HCT116 (cell line): Measurements from ENCODE around the gene TELO2. TPM values are rescaled to one million over a fixed set of nuclear protein-coding genes. Genes with fewer than 3 reads are reported as not detected.

Experiments used
- ATAC-seq: fragments of 200-7000 bp; cut with Tn5 transposase; 2 replicates; pipeline ENCODE4 v1.9.1; 2020; ENCODE audit warnings: mild to moderate bottlenecking, moderate library complexity
- BruUV-seq: library from RNA; stranded (reverse); fragments of 400-500 nt; replicated peaks from 2 replicates; lab custom pipeline; 2021; lab: Mats Ljungman, UMichigan
- CTCF ChIA-PET: fragments of 300-600 bp; sonication (Branson Sonifier 250); formaldehyde crosslinking; loops from one replicate; lab custom pipeline; 2021; ENCODE audit warnings: antibody characterized with exemption; lab: Charles Lee
- POLR2A ChIA-PET: fragments of 300-600, 350-600 bp; sonication (Branson Sonifier 250); formaldehyde crosslinking; loops from one replicate; lab custom pipeline; 2021; ENCODE audit warnings: antibody characterized with exemption; lab: Charles Lee
- RAD21 ChIA-PET, 2 experiments: fragments of 300-600 bp; sonication (Branson Sonifier 250); formaldehyde crosslinking; loops; one replicate each; lab custom pipeline; 2023; ENCODE audit warnings: low total read pairs in 2 of 2; ENCODE audit not compliant: uncharacterized antibody in 2 of 2, unreplicated experiment in 2 of 2, low non-redundant PET in 1 of 2; lab: Charles Lee
- DNase-seq: peaks from one replicate; pipeline ENCODE4 v3.0.0-alpha.2; 2010; ENCODE audit warnings: low read depth, low spot score
- H2AFZ ChIP-seq: fragments of 200-600 bp; shearing (Covaris generic), sonication (generic); 2 replicates; pipeline ENCODE4 v1.6.1; 2017; ENCODE audit warnings: low read depth, mixed run types, mixed read lengths, antibody characterized with exemption, low read length; ENCODE audit not compliant: poor library complexity, severe bottlenecking
- H3K27ac ChIP-seq: 2 replicates; pipeline ENCODE4 v1.5.1; 2012; ENCODE audit warnings: low read depth, low read length
- H3K27me3 ChIP-seq: fragments of 200-600 bp; sonication (generic); 2 replicates; pipeline ENCODE4 v1.6.1; 2016; ENCODE audit warnings: mixed run types, low read length, mixed read lengths; ENCODE audit not compliant: insufficient read depth
- H3K36me3 ChIP-seq, 2 experiments: fragments of 200-500 bp in 1 of 2; fragments of 200-600 bp in 1 of 2; sonication (Bioruptor generic) in 1 of 2; sonication (generic) in 1 of 2; 2 replicates each; pipeline versions ENCODE4 v1.5.1 to v1.6.1; 2014 to 2016; ENCODE audit warnings: low read length in 2 of 2, inconsistent platforms in 1 of 2, mixed read lengths in 1 of 2, mixed run types in 1 of 2; ENCODE audit not compliant: insufficient read depth in 2 of 2, control insufficient read depth in 1 of 2
- H3K4me1 ChIP-seq, 2 experiments: fragments of 200-600 bp in 1 of 2; sonication (generic) in 1 of 2; 2 replicates each; pipeline versions ENCODE4 v1.5.1 to v1.6.1; 2012 to 2017; ENCODE audit warnings: low read length in 2 of 2, inconsistent platforms in 1 of 2, mild to moderate bottlenecking in 1 of 2, mixed read lengths in 1 of 2, mixed run types in 1 of 2, moderate library complexity in 1 of 2; ENCODE audit not compliant: insufficient read depth in 2 of 2, control insufficient read depth in 1 of 2
- H3K4me2 ChIP-seq: fragments of 200-600 bp; sonication (generic); 2 replicates; pipeline ENCODE4 v1.6.1; 2017; ENCODE audit warnings: mixed run types, low read length, mixed read lengths
- H3K4me3 ChIP-seq, 2 experiments: fragments of 200-600 bp in 1 of 2; sonication (generic) in 1 of 2; replicated peaks in 1 of 2; 2 replicates each; pipeline ENCODE4 v1.5.1; 2011 to 2016; ENCODE audit warnings: low read length in 2 of 2, control low read depth in 1 of 2, low read depth in 1 of 2, mild to moderate bottlenecking in 1 of 2, mixed read lengths in 1 of 2, mixed run types in 1 of 2
- H3K79me2 ChIP-seq: fragments of 200-600 bp; sonication (generic); 2 replicates; pipeline ENCODE4 v1.6.1; 2017; ENCODE audit warnings: mild to moderate bottlenecking, mixed run types, low read length, moderate library complexity, mixed read lengths; ENCODE audit not compliant: insufficient read depth
- H3K9ac ChIP-seq: fragments of 200-600 bp; sonication (generic); 2 replicates; pipeline ENCODE4 v1.6.1; 2016; ENCODE audit warnings: low read length, mixed read lengths
- H3K9me2 ChIP-seq: fragments of 200-600 bp; sonication (generic), shearing (Covaris generic); 2 replicates; pipeline ENCODE4 v1.6.1; 2017; ENCODE audit warnings: mixed run types, mild to moderate bottlenecking, moderate library complexity; ENCODE audit not compliant: insufficient read depth
- H3K9me3 ChIP-seq, 2 experiments: fragments of 200-500 bp in 1 of 2; fragments of 200-600 bp in 1 of 2; sonication (Bioruptor generic) in 1 of 2; sonication (generic) in 1 of 2; 2 replicates each; pipeline ENCODE4 v1.6.1; 2014 to 2017; ENCODE audit warnings: low read length in 2 of 2, mixed read lengths in 2 of 2, inconsistent platforms in 1 of 2, low read depth in 1 of 2, mild to moderate bottlenecking in 1 of 2, mixed run types in 1 of 2, moderate library complexity in 1 of 2; ENCODE audit not compliant: control insufficient read depth in 1 of 2, insufficient read depth in 1 of 2
- H4K20me1 ChIP-seq: fragments of 200-600 bp; sonication (generic), shearing (Covaris generic); 2 replicates; pipeline ENCODE4 v1.6.1; 2017; ENCODE audit warnings: mixed run types, mild to moderate bottlenecking, moderate library complexity; ENCODE audit not compliant: insufficient read depth
- ATF3 ChIP-seq: IDR thresholded peaks from 2 replicates; pipeline ENCODE4 v1.6.1; 2012
- CBX3 ChIP-seq: IDR thresholded peaks from 2 replicates; pipeline ENCODE4 v1.6.1; 2012; ENCODE audit warnings: low read depth
- CEBPB ChIP-seq: IDR thresholded peaks from 2 replicates; pipeline ENCODE4 v1.6.1; 2012; ENCODE audit warnings: low read depth
- EGR1 ChIP-seq: IDR thresholded peaks from 2 replicates; pipeline ENCODE4 v1.6.1; 2012; ENCODE audit warnings: low read depth
- EZH2phosphoT487 ChIP-seq: fragments of 200-600 bp; IDR thresholded peaks from 2 replicates; pipeline ENCODE4 v1.6.1; 2018; ENCODE audit warnings: antibody characterized with exemption, borderline replicate concordance
- FOSL1 ChIP-seq: IDR thresholded peaks from 2 replicates; pipeline ENCODE4 v1.6.1; 2012; ENCODE audit warnings: low read depth
- POLR2A ChIP-seq: IDR thresholded peaks from 2 replicates; pipeline ENCODE4 v1.7.0; 2011; ENCODE audit warnings: borderline replicate concordance; ENCODE audit not compliant: insufficient read depth, insufficient read length; ENCODE audit errors: extremely low read depth
- POLR2AphosphoS5 ChIP-seq: IDR thresholded peaks from 2 replicates; pipeline ENCODE4 v1.6.1; 2011; ENCODE audit warnings: mild to moderate bottlenecking, low read depth, low read length, moderate library complexity
- REST ChIP-seq: IDR thresholded peaks from 2 replicates; pipeline ENCODE4 v1.6.1; 2012; ENCODE audit warnings: low read depth
- SIN3A ChIP-seq: IDR thresholded peaks from 2 replicates; pipeline ENCODE4 v1.6.1; 2012; ENCODE audit warnings: low read depth
- SP1 ChIP-seq: IDR thresholded peaks from 2 replicates; pipeline ENCODE4 v1.6.1; 2012; ENCODE audit warnings: low read depth
- SRF ChIP-seq: IDR thresholded peaks from 2 replicates; pipeline ENCODE4 v1.6.1; 2012; ENCODE audit warnings: low read depth
- TCF7L2 ChIP-seq: IDR thresholded peaks from 2 replicates; pipeline ENCODE4 v1.7.0; 2011; ENCODE audit warnings: borderline replicate concordance, inconsistent platforms; ENCODE audit not compliant: insufficient read depth, insufficient read length; ENCODE audit errors: extremely low read depth
- YY1 ChIP-seq: IDR thresholded peaks from 2 replicates; pipeline ENCODE4 v1.6.1; 2011; ENCODE audit warnings: low read length, low read depth, moderate library complexity, mild to moderate bottlenecking; ENCODE audit not compliant: insufficient replicate concordance; ENCODE audit errors: extremely low read depth
- ZFX ChIP-seq: fragments of 450-650 bp; IDR thresholded peaks from 2 replicates; pipeline ENCODE4 v1.6.1; 2017
- ZNF274 ChIP-seq: fragments of 200-500 bp; sonication (Bioruptor generic); IDR thresholded peaks from 2 replicates; pipeline ENCODE4 v1.6.1; 2014; ENCODE audit warnings: mild to moderate bottlenecking, low read depth, low read length, inconsistent platforms
- intact Hi-C: fragments of 100-400 bp; cut with micrococcal nuclease; formaldehyde crosslinking; loops from 2 replicates; pipeline ENCODE4 v1.10.0; 2022
- total RNA-seq: library from RNA; stranded (reverse); gene quantifications from one replicate; pipeline ENCODE4 v1.2.1, GENCODE V29; 2021; ENCODE audit not compliant: unreplicated experiment
- TF ChIP-seq, protein P1 (sequence below): IDR thresholded peaks from 2 replicates; pipeline ENCODE4 v1.6.1; 2012
- TF ChIP-seq, protein P2 (sequence below), 3 experiments: fragments of 200-600 bp in 1 of 3; sonication (generic) in 1 of 3; IDR thresholded peaks in 2 of 3; conservative IDR thresholded peaks in 1 of 3; 2 replicates each; pipeline ENCODE4 v1.5.1; 2012 to 2017; ENCODE audit warnings: low read depth in 2 of 3, low read length in 2 of 3, antibody characterized with exemption in 1 of 3, borderline replicate concordance in 1 of 3, control low read depth in 1 of 3, mild to moderate bottlenecking in 1 of 3, mixed read lengths in 1 of 3, mixed run types in 1 of 3, moderate library complexity in 1 of 3; ENCODE audit not compliant: insufficient read depth in 1 of 3

Gene TELO2
- total RNA-seq, 1 experiment from 2014 or later = 74.3 TPM

DNA sequence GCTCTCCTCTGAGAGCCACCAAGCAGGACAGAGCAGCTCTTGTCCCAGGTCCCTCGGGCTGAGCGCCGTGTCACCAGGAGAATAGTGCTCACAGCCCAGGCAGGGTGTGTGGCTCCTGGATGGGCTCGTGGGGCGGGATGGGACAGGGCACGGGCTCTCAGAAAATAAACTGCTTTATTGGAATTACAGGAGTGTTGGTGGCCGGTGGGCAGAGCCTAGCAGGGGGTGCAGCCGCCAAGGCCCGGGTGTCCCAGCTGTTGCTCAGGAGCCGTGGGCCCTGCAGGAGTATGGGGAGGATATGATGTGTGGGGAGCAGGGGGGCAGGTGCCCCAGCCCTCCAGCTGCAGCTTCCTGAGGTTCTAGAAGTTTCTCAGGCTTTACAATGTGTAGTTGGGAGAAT is 17.1 kb downstream of the TELO2 start:
- ATAC-seq (no peak), DNase-seq (no peak)
- H3K27me3 ChIP-seq = no peaks in the 10 kb centered on the region
- no TSS peak for BruUV-seq
- no peak overlapping the region for H3K27ac ChIP-seq
- peaks cover 0 to 3% of the 10 kb centered on the region in 2 experiments; a peak in 1 of 4 replicates for H3K36me3 ChIP-seq
- no peaks in the 10 kb centered on the region for H3K9me2 ChIP-seq
- no peaks in the 10 kb centered on the region for H3K9me3 ChIP-seq
- no peaks in the 10 kb centered on the region for H3K4me1 ChIP-seq
- ChIA-PET POLR2A (no interaction called here), CTCF (no interaction called here), RAD21 (no interaction called here)
- intact Hi-C loops = no loop called here
- no peaks in the 10 kb centered on the region for H4K20me1 ChIP-seq
- H2AFZ ChIP-seq = no peak overlapping the region
- H3K79me2 ChIP-seq = no peaks in the 10 kb centered on the region
- H3K4me3 ChIP-seq = no peak overlapping the region
- no peak overlapping the region for H3K9ac ChIP-seq
- TF ChIP-seq ZFX = no peak
- no peak for TF ChIP-seq ZNF274
- TF ChIP-seq TCF7L2 = no peak
- TF ChIP-seq, protein P1, sequence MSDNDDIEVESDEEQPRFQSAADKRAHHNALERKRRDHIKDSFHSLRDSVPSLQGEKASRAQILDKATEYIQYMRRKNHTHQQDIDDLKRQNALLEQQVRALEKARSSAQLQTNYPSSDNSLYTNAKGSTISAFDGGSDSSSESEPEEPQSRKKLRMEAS = no peak
- no peak for TF ChIP-seq SP1
- TF ChIP-seq CEBPB = no peak
- TF ChIP-seq YY1 = no peak
- TF ChIP-seq SIN3A = no peak
- TF ChIP-seq ATF3 = no peak
- no peak for TF ChIP-seq SRF
- TF ChIP-seq EZH2phosphoT487 = no peak
- TF ChIP-seq, protein P2, sequence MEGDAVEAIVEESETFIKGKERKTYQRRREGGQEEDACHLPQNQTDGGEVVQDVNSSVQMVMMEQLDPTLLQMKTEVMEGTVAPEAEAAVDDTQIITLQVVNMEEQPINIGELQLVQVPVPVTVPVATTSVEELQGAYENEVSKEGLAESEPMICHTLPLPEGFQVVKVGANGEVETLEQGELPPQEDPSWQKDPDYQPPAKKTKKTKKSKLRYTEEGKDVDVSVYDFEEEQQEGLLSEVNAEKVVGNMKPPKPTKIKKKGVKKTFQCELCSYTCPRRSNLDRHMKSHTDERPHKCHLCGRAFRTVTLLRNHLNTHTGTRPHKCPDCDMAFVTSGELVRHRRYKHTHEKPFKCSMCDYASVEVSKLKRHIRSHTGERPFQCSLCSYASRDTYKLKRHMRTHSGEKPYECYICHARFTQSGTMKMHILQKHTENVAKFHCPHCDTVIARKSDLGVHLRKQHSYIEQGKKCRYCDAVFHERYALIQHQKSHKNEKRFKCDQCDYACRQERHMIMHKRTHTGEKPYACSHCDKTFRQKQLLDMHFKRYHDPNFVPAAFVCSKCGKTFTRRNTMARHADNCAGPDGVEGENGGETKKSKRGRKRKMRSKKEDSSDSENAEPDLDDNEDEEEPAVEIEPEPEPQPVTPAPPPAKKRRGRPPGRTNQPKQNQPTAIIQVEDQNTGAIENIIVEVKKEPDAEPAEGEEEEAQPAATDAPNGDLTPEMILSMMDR (IDR thresholded peaks at IDR 0.05 in 2 of 3, conservative IDR thresholded peaks at IDR 0.05 in 1 of 3; ENCODE audit: borderline replicate concordance in 1 of 3, insufficient read depth in 1 of 3, low read depth in 2 of 3, low read length in 2 of 3) = no peak
- TF ChIP-seq EGR1 = no peak
- TF ChIP-seq REST = no peak
- no peak for TF ChIP-seq CBX3
- TF ChIP-seq POLR2AphosphoS5 = no peak
- TF ChIP-seq FOSL1 = no peak
- no peak for TF ChIP-seq POLR2A
- no peak overlapping the region for H3K4me2 ChIP-seq
